HCT116 (cell line): Measurements from ENCODE around the gene CAMSAP3. TPM values are rescaled to one million over a fixed set of nuclear protein-coding genes. Genes with fewer than 3 reads are reported as not detected.

Experiments used
- ATAC-seq: fragments of 200-7000 bp; cut with Tn5 transposase; 2 replicates; pipeline ENCODE4 v1.9.1; 2020; ENCODE audit warnings: mild to moderate bottlenecking, moderate library complexity
- BruUV-seq: library from RNA; stranded (reverse); fragments of 400-500 nt; replicated peaks from 2 replicates; lab custom pipeline; 2021; lab: Mats Ljungman, UMichigan
- CTCF ChIA-PET: fragments of 300-600 bp; sonication (Branson Sonifier 250); formaldehyde crosslinking; loops from one replicate; lab custom pipeline; 2021; ENCODE audit warnings: antibody characterized with exemption; lab: Charles Lee
- POLR2A ChIA-PET: fragments of 300-600, 350-600 bp; sonication (Branson Sonifier 250); formaldehyde crosslinking; loops from one replicate; lab custom pipeline; 2021; ENCODE audit warnings: antibody characterized with exemption; lab: Charles Lee
- RAD21 ChIA-PET, 2 experiments: fragments of 300-600 bp; sonication (Branson Sonifier 250); formaldehyde crosslinking; loops; one replicate each; lab custom pipeline; 2023; ENCODE audit warnings: low total read pairs in 2 of 2; ENCODE audit not compliant: uncharacterized antibody in 2 of 2, unreplicated experiment in 2 of 2, low non-redundant PET in 1 of 2; lab: Charles Lee
- DNase-seq: peaks from one replicate; pipeline ENCODE4 v3.0.0-alpha.2; 2010; ENCODE audit warnings: low read depth, low spot score
- H2AFZ ChIP-seq: fragments of 200-600 bp; shearing (Covaris generic), sonication (generic); 2 replicates; pipeline ENCODE4 v1.6.1; 2017; ENCODE audit warnings: low read depth, mixed run types, mixed read lengths, antibody characterized with exemption, low read length; ENCODE audit not compliant: poor library complexity, severe bottlenecking
- H3K27ac ChIP-seq: 2 replicates; pipeline ENCODE4 v1.5.1; 2012; ENCODE audit warnings: low read depth, low read length
- H3K27me3 ChIP-seq: fragments of 200-600 bp; sonication (generic); 2 replicates; pipeline ENCODE4 v1.6.1; 2016; ENCODE audit warnings: mixed run types, low read length, mixed read lengths; ENCODE audit not compliant: insufficient read depth
- H3K36me3 ChIP-seq, 2 experiments: fragments of 200-500 bp in 1 of 2; fragments of 200-600 bp in 1 of 2; sonication (Bioruptor generic) in 1 of 2; sonication (generic) in 1 of 2; 2 replicates each; pipeline versions ENCODE4 v1.5.1 to v1.6.1; 2014 to 2016; ENCODE audit warnings: low read length in 2 of 2, inconsistent platforms in 1 of 2, mixed read lengths in 1 of 2, mixed run types in 1 of 2; ENCODE audit not compliant: insufficient read depth in 2 of 2, control insufficient read depth in 1 of 2
- H3K4me1 ChIP-seq, 2 experiments: fragments of 200-600 bp in 1 of 2; sonication (generic) in 1 of 2; 2 replicates each; pipeline versions ENCODE4 v1.5.1 to v1.6.1; 2012 to 2017; ENCODE audit warnings: low read length in 2 of 2, inconsistent platforms in 1 of 2, mild to moderate bottlenecking in 1 of 2, mixed read lengths in 1 of 2, mixed run types in 1 of 2, moderate library complexity in 1 of 2; ENCODE audit not compliant: insufficient read depth in 2 of 2, control insufficient read depth in 1 of 2
- H3K4me2 ChIP-seq: fragments of 200-600 bp; sonication (generic); 2 replicates; pipeline ENCODE4 v1.6.1; 2017; ENCODE audit warnings: mixed run types, low read length, mixed read lengths
- H3K4me3 ChIP-seq, 2 experiments: fragments of 200-600 bp in 1 of 2; sonication (generic) in 1 of 2; replicated peaks in 1 of 2; 2 replicates each; pipeline ENCODE4 v1.5.1; 2011 to 2016; ENCODE audit warnings: low read length in 2 of 2, control low read depth in 1 of 2, low read depth in 1 of 2, mild to moderate bottlenecking in 1 of 2, mixed read lengths in 1 of 2, mixed run types in 1 of 2
- H3K79me2 ChIP-seq: fragments of 200-600 bp; sonication (generic); 2 replicates; pipeline ENCODE4 v1.6.1; 2017; ENCODE audit warnings: mild to moderate bottlenecking, mixed run types, low read length, moderate library complexity, mixed read lengths; ENCODE audit not compliant: insufficient read depth
- H3K9ac ChIP-seq: fragments of 200-600 bp; sonication (generic); 2 replicates; pipeline ENCODE4 v1.6.1; 2016; ENCODE audit warnings: low read length, mixed read lengths
- H3K9me2 ChIP-seq: fragments of 200-600 bp; sonication (generic), shearing (Covaris generic); 2 replicates; pipeline ENCODE4 v1.6.1; 2017; ENCODE audit warnings: mixed run types, mild to moderate bottlenecking, moderate library complexity; ENCODE audit not compliant: insufficient read depth
- H3K9me3 ChIP-seq, 2 experiments: fragments of 200-500 bp in 1 of 2; fragments of 200-600 bp in 1 of 2; sonication (Bioruptor generic) in 1 of 2; sonication (generic) in 1 of 2; 2 replicates each; pipeline ENCODE4 v1.6.1; 2014 to 2017; ENCODE audit warnings: low read length in 2 of 2, mixed read lengths in 2 of 2, inconsistent platforms in 1 of 2, low read depth in 1 of 2, mild to moderate bottlenecking in 1 of 2, mixed run types in 1 of 2, moderate library complexity in 1 of 2; ENCODE audit not compliant: control insufficient read depth in 1 of 2, insufficient read depth in 1 of 2
- H4K20me1 ChIP-seq: fragments of 200-600 bp; sonication (generic), shearing (Covaris generic); 2 replicates; pipeline ENCODE4 v1.6.1; 2017; ENCODE audit warnings: mixed run types, mild to moderate bottlenecking, moderate library complexity; ENCODE audit not compliant: insufficient read depth
- CBX3 ChIP-seq: IDR thresholded peaks from 2 replicates; pipeline ENCODE4 v1.6.1; 2012; ENCODE audit warnings: low read depth
- CEBPB ChIP-seq: IDR thresholded peaks from 2 replicates; pipeline ENCODE4 v1.6.1; 2012; ENCODE audit warnings: low read depth
- EGR1 ChIP-seq: IDR thresholded peaks from 2 replicates; pipeline ENCODE4 v1.6.1; 2012; ENCODE audit warnings: low read depth
- ELF1 ChIP-seq: IDR thresholded peaks from 2 replicates; pipeline ENCODE4 v1.6.1; 2012; ENCODE audit warnings: low read depth, borderline replicate concordance
- MAX ChIP-seq: IDR thresholded peaks from 2 replicates; pipeline ENCODE4 v1.6.1; 2012
- POLR2A ChIP-seq: IDR thresholded peaks from 2 replicates; pipeline ENCODE4 v1.7.0; 2011; ENCODE audit warnings: borderline replicate concordance; ENCODE audit not compliant: insufficient read depth, insufficient read length; ENCODE audit errors: extremely low read depth
- RAD21 ChIP-seq: IDR thresholded peaks from 2 replicates; pipeline ENCODE4 v1.6.1; 2012; ENCODE audit warnings: low read depth, mild to moderate bottlenecking
- REST ChIP-seq: IDR thresholded peaks from 2 replicates; pipeline ENCODE4 v1.6.1; 2012; ENCODE audit warnings: low read depth
- SIN3A ChIP-seq: IDR thresholded peaks from 2 replicates; pipeline ENCODE4 v1.6.1; 2012; ENCODE audit warnings: low read depth
- YY1 ChIP-seq: IDR thresholded peaks from 2 replicates; pipeline ENCODE4 v1.6.1; 2011; ENCODE audit warnings: low read length, low read depth, moderate library complexity, mild to moderate bottlenecking; ENCODE audit not compliant: insufficient replicate concordance; ENCODE audit errors: extremely low read depth
- intact Hi-C: fragments of 100-400 bp; cut with micrococcal nuclease; formaldehyde crosslinking; loops from 2 replicates; pipeline ENCODE4 v1.10.0; 2022
- total RNA-seq: library from RNA; stranded (reverse); gene quantifications from one replicate; pipeline ENCODE4 v1.2.1, GENCODE V29; 2021; ENCODE audit not compliant: unreplicated experiment
- TF ChIP-seq, protein P1 (sequence below): IDR thresholded peaks from 2 replicates; pipeline ENCODE4 v1.6.1; 2012
- TF ChIP-seq, protein P2 (sequence below): IDR thresholded peaks from 2 replicates; pipeline ENCODE4 v1.6.1; 2011; ENCODE audit warnings: mild to moderate bottlenecking, low read length, moderate library complexity; ENCODE audit not compliant: insufficient replicate concordance; ENCODE audit errors: extremely low read depth

Gene CAMSAP3
- total RNA-seq, 1 experiment from 2014 or later: 24.0 TPM

DNA sequence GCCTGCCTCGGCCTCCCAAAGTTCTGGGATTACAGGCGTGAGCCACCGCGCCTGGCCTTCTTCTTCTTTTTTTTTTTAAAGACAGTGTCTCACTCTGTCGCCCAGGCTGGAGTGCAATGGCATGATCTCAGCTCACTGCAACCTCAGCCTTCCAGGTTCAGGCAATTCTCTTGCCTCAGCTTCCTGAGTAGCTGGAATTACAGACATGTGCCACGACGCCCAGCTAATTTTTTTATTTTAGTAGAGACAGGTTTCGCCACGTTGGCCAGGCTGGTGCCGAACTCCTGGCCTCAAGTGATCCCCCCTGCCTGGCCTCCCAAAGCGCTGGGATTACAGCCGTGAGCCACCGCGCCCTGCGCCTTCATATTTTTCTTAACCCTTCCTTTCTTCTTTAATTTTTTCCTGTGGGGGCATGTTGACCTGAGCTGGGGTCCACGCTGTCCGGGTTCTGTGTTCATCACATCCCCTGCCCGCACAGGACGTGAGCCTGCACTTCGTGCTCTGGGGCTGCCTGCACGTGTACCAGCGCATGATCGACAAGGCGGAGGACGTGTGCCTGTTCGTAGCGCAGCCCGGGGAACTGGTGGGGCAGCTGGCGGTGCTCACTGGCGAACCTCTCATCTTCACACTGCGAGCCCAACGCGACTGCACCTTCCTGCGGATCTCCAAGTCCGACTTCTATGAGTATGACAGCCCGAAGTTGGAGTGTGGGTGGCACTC lies 46.1 kb upstream of the CAMSAP3 start:
- Histone ChIP-seq H3K4me1 (peaks cover 0 to 6% of the 10 kb centered on the region in 2 experiments; a peak in 3 of 4 replicates), H3K9me3 (no peaks in the 10 kb centered on the region), H3K9me2 (no peaks in the 10 kb centered on the region), H3K4me3 (no peak overlapping the region), H2AFZ (no peak overlapping the region), H3K4me2 (no peak overlapping the region), H3K36me3 (peaks cover 0 to 2% of the 10 kb centered on the region in 2 experiments; a peak in 1 of 4 replicates), H3K79me2 (no peaks in the 10 kb centered on the region), H3K9ac (no peak overlapping the region), H3K27ac (no peak overlapping the region), H3K27me3 (no peaks in the 10 kb centered on the region), H4K20me1 (no peaks in the 10 kb centered on the region)
- no TSS peak for BruUV-seq
- POLR2A ChIA-PET: no interaction called here
- RAD21 ChIA-PET: no interaction called here
- no peak for ATAC-seq
- CTCF ChIA-PET: interaction anchor here (1.6 kb wide), 1 partner anchor 19 kb away, joined by 4 read pairs; no protein-coding TSS in a partner anchor
- no peak for TF ChIP-seq RAD21
- no peak for TF ChIP-seq CEBPB
- TF ChIP-seq SIN3A: no peak
- TF ChIP-seq, protein P1, sequence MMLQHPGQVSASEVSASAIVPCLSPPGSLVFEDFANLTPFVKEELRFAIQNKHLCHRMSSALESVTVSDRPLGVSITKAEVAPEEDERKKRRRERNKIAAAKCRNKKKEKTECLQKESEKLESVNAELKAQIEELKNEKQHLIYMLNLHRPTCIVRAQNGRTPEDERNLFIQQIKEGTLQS: no peak
- intact Hi-C loops: no loop called here
- no peak for DNase-seq

DNA sequence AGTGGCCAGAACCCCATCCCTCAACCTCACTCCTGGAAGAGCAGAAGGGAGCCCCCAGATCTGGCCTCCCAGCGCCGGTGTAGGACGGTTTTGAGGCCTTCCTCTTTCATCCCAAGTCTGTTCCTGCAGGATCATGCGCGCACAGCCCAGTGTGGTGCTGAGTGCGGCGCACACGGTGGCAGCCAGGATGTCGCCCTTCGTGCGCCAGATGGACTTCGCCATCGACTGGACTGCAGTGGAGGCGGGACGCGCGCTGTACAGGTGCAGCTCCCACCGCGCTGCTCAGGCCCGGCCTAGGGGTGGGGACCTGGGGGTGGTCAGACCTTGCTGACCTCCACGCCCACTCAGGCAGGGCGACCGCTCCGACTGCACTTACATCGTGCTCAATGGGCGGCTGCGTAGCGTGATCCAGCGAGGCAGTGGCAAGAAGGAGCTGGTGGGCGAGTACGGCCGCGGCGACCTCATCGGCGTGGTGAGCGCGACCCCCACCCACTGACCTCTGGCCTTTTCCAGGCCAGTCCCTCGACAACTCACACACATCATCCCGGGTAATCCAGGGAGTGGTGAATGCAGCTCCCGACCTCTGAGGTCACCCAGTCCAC lies 45.4 kb upstream of the CAMSAP3 start:
- ChIA-PET RAD21 (interaction anchor here in 1 of 2 experiments (0.7 kb wide), 1 partner anchor 34 kb away, joined by 3 read pairs; no protein-coding TSS in a partner anchor), CTCF (interaction anchor here (1.6 kb wide), 1 partner anchor 18 kb away, joined by 4 read pairs; no protein-coding TSS in a partner anchor), POLR2A (no interaction called here)
- Histone ChIP-seq H3K4me3 (no peak overlapping the region), H3K9ac (no peak overlapping the region), H3K4me1 (peaks cover 0 to 6% of the 10 kb centered on the region in 2 experiments; a peak in 3 of 4 replicates), H3K27me3 (no peaks in the 10 kb centered on the region), H3K36me3 (peaks cover 0 to 3% of the 10 kb centered on the region in 2 experiments; a peak in 1 of 4 replicates), H3K9me3 (no peaks in the 10 kb centered on the region), H3K79me2 (no peaks in the 10 kb centered on the region), H4K20me1 (no peaks in the 10 kb centered on the region), H2AFZ (no peak overlapping the region), H3K9me2 (no peaks in the 10 kb centered on the region), H3K27ac (no peak overlapping the region; the same call in 1 of the 2 replicates), H3K4me2 (no peak overlapping the region)
- DNase-seq: no peak
- intact Hi-C loops: no loop called here
- no peak for ATAC-seq
- BruUV-seq: no TSS peak
- TF ChIP-seq, protein P2, sequence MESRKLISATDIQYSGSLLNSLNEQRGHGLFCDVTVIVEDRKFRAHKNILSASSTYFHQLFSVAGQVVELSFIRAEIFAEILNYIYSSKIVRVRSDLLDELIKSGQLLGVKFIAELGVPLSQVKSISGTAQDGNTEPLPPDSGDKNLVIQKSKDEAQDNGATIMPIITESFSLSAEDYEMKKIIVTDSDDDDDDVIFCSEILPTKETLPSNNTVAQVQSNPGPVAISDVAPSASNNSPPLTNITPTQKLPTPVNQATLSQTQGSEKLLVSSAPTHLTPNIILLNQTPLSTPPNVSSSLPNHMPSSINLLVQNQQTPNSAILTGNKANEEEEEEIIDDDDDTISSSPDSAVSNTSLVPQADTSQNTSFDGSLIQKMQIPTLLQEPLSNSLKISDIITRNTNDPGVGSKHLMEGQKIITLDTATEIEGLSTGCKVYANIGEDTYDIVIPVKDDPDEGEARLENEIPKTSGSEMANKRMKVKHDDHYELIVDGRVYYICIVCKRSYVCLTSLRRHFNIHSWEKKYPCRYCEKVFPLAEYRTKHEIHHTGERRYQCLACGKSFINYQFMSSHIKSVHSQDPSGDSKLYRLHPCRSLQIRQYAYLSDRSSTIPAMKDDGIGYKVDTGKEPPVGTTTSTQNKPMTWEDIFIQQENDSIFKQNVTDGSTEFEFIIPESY: no peak
- TF ChIP-seq CBX3 (no peak), REST (no peak), ELF1 (no peak), RAD21 (no peak), EGR1 (no peak), MAX (no peak), POLR2A (no peak), YY1 (no peak)
